Measurements from ENCODE around the gene MCF2L.

DNA sequence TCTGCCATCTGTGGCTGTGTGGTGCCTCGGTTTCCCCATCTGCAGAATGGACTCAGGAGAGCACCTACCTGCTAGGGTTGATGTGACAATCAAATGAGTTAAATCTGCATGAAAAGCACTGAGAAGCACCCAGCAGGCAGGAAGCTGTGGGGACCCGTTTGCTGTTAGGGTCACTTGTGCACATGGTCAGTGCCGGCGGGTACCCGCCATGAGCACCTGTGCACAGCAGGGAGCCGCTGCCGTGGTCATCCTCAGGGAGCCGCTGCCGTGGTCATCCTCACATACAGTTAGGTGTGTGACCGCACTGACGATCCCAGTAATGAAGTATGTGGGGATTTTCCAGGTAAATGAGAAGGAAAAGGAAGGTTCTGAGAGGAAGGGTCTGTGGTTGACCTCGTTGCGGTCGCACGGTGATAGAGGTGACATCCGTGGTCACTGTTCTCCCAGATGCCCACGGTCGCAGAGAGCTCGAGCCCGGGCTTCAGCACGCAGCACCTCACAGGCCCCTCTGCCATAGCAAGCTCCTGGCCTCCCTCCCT, 6.5 kb downstream of the MCF2L start:
- TF ChIP-seq, protein P1, sequence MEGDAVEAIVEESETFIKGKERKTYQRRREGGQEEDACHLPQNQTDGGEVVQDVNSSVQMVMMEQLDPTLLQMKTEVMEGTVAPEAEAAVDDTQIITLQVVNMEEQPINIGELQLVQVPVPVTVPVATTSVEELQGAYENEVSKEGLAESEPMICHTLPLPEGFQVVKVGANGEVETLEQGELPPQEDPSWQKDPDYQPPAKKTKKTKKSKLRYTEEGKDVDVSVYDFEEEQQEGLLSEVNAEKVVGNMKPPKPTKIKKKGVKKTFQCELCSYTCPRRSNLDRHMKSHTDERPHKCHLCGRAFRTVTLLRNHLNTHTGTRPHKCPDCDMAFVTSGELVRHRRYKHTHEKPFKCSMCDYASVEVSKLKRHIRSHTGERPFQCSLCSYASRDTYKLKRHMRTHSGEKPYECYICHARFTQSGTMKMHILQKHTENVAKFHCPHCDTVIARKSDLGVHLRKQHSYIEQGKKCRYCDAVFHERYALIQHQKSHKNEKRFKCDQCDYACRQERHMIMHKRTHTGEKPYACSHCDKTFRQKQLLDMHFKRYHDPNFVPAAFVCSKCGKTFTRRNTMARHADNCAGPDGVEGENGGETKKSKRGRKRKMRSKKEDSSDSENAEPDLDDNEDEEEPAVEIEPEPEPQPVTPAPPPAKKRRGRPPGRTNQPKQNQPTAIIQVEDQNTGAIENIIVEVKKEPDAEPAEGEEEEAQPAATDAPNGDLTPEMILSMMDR (IDR thresholded peaks at IDR 0.05; ENCODE audit: insufficient read depth, low read length, poor library complexity, severe bottlenecking) = no peak
- no peak for TF ChIP-seq EZH2phosphoT487 (conservative IDR thresholded peaks at IDR 0.05; ENCODE audit: low read length)
